ENCODE data around the gene ACSM3. TPM values are rescaled to one million over a fixed set of nuclear protein-coding genes. Genes with fewer than 3 reads are reported as not detected.
A peak's percentile ranks its signal among the peaks of the same experiment; 100 is the strongest.

Gene ACSM3
- total RNA-seq, 4 donors from 2014 or later = 2.1 to 16.4 (median 11.7) TPM

DNA sequence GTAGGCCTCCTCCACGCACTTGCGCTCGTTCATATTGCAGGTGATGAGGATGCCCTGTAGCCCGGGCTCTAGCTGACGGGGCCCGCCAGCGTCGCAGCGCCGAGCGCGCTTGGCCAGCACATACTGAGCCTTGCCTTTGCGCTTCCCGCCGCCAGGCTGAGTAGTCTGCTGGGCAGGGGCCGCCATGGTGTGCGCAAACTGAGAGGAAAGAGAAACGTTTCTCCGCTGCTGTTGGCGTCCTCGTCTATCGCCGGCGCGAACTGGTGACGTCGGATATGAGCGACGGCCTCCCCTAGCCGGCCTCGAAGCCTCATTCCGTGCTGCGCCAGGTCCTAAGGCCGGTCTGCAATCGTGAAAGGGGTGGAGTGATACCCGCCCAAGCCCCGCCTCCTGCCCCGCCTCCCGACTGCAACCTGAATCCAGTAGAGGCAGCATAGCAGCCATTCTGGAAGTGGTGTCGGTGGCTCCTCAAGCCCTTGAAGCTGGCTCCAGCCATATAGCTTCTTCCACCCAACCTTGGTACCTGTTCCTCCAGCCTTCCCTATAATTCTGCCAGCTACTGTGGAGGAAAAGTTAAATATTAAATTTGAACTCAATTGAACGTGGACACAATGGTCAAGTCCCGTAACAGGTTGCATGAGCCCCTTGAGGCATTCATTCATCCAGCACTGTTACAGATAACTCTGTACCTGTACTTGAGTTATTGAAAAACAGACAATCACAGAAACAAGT lies 22.1 kb upstream of the ACSM3 start, which contains the start of gene THUMPD1:
Gene THUMPD1 (minus strand): TSS at position 265 of the 732 bp plus-strand sequence. CDS start 79 bp downstream, at position 186.
- H3K9me3 ChIP-seq = no peaks in the 10 kb centered on the region
- no peaks in the 10 kb centered on the region for H3K27me3 ChIP-seq
- peaks cover 3 to 18% (median 4%) of the 10 kb centered on the region in 4 donors for H3K4me1 ChIP-seq
- TF ChIP-seq, protein P1, sequence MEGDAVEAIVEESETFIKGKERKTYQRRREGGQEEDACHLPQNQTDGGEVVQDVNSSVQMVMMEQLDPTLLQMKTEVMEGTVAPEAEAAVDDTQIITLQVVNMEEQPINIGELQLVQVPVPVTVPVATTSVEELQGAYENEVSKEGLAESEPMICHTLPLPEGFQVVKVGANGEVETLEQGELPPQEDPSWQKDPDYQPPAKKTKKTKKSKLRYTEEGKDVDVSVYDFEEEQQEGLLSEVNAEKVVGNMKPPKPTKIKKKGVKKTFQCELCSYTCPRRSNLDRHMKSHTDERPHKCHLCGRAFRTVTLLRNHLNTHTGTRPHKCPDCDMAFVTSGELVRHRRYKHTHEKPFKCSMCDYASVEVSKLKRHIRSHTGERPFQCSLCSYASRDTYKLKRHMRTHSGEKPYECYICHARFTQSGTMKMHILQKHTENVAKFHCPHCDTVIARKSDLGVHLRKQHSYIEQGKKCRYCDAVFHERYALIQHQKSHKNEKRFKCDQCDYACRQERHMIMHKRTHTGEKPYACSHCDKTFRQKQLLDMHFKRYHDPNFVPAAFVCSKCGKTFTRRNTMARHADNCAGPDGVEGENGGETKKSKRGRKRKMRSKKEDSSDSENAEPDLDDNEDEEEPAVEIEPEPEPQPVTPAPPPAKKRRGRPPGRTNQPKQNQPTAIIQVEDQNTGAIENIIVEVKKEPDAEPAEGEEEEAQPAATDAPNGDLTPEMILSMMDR (IDR thresholded peaks at IDR 0.05) = peak in 3 of 6 experiments; percentile 9 to 28 (median 26)
- peak; percentile 76 to 77 for TF ChIP-seq POLR2A (IDR thresholded peaks at IDR 0.05)
- DNase-seq = peak; percentile 99
- peaks cover 0 to 22% (median 5%) of the 10 kb centered on the region in 3 donors for H3K36me3 ChIP-seq
- H3K27ac ChIP-seq = peak within 1 kb of the TSS; percentile 91 to 99 (median 99)
- peak within 1 kb of the TSS; percentile 76 to 98 (median 96) for H3K4me3 ChIP-seq

DNA sequence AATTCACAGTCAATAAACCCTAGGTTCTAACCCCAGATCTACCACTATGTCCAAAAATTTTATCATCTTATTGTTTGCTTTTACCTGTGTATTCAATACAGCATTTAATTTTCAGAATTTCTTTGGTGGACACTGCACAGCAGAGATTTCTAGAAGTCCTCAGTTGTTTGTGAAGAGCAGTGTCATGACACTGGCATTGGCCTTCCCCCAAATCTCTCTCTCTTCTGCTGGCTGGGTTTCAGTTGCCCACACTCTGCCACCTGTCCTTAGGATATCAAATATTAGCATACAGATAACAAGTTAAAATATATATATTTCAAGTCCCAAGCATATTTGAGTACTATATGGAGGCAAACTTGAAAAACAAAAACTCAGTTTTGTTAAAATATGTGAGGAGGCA lies 20.2 kb upstream of the ACSM3 start:
- TF ChIP-seq, protein P1 (IDR thresholded peaks at IDR 0.05) = no peak
- TF ChIP-seq POLR2A (IDR thresholded peaks at IDR 0.05) = no peak
- no peak overlapping the region for H3K4me3 ChIP-seq
- no peak for DNase-seq
- H3K27me3 ChIP-seq = no peaks in the 10 kb centered on the region
- peaks cover 3 to 18% (median 4%) of the 10 kb centered on the region in 4 donors for H3K4me1 ChIP-seq
- H3K9me3 ChIP-seq = no peaks in the 10 kb centered on the region
- peaks cover 0 to 3% (median 0%) of the 10 kb centered on the region in 3 donors for H3K36me3 ChIP-seq
- H3K27ac ChIP-seq = no peak overlapping the region

GRCh38 chr16:20744922-20745440 lies 18.8 kb upstream of the ACSM3 start:
- H3K4me1 ChIP-seq = peaks cover 3 to 10% (median 4%) of the 10 kb centered on the region in 4 donors
- DNase-seq = no peak
- TF ChIP-seq POLR2A (IDR thresholded peaks at IDR 0.05) = no peak
- TF ChIP-seq, protein P1 (IDR thresholded peaks at IDR 0.05) = no peak
- H3K27ac ChIP-seq = no peak overlapping the region
- H3K9me3 ChIP-seq = no peaks in the 10 kb centered on the region
- no peaks in the 10 kb centered on the region for H3K36me3 ChIP-seq
- H3K4me3 ChIP-seq = no peak overlapping the region
- no peaks in the 10 kb centered on the region for H3K27me3 ChIP-seq

DNA sequence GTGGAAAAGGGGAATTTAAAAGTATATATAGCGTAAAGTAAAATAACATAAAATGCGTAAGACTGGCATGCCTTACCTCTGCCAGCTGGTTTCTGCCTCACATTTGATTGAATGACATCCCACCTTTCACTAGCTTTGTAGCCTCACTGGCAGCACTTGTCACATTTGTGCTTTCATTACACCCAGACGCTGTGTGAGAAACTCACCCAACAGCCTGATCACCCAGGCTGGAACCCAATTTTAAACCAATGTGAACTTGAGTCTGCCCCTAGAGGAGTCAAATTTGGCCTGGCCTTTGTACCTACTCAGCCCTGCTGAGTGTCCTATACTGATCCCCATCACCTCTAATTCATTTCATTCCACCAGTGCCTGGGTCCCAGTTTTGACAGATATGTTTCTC lies 17.4 kb upstream of the ACSM3 start:
- H3K9me3 ChIP-seq = no peaks in the 10 kb centered on the region
- H3K27ac ChIP-seq = no peak overlapping the region
- no peak for TF ChIP-seq POLR2A (IDR thresholded peaks at IDR 0.05)
- TF ChIP-seq, protein P1 (IDR thresholded peaks at IDR 0.05) = no peak
- no peaks in the 10 kb centered on the region for H3K27me3 ChIP-seq
- no peak for DNase-seq
- H3K4me1 ChIP-seq = peaks cover 0 to 4% (median 0%) of the 10 kb centered on the region in 4 donors
- no peak overlapping the region for H3K4me3 ChIP-seq
- H3K36me3 ChIP-seq = no peaks in the 10 kb centered on the region

- H3K27ac ChIP-seq = no peak overlapping the region
- TF ChIP-seq, protein P1 (IDR thresholded peaks at IDR 0.05) = no peak
- TF ChIP-seq POLR2A (IDR thresholded peaks at IDR 0.05) = no peak
- H3K4me3 ChIP-seq = no peak overlapping the region
- H3K9me3 ChIP-seq = no peaks in the 10 kb centered on the region
- no peaks in the 10 kb centered on the region for H3K4me1 ChIP-seq
- H3K36me3 ChIP-seq = no peaks in the 10 kb centered on the region
- no peak for DNase-seq
- H3K27me3 ChIP-seq = no peaks in the 10 kb centered on the region
Observed at GRCh38 chr16:20747030-20747816, 16.6 kb upstream of the ACSM3 start.
